Measurements from ENCODE around the gene MTCH1.
"Not testable (repeated sequence)": the region's sequence is repeated elsewhere in the genome, so short reads cannot be mapped to it uniquely, and the experiment has no call there.

The MTCH1 gene

GRCh38 chr6:36968266-36968977 is 17.6 kb downstream of the MTCH1 start:
- DNase-seq, result no peak

- DNase-seq, result no peak
Observed at GRCh38 chr6:36967757-36968156, 18.2 kb downstream of the MTCH1 start.

GRCh38 chr6:36967301-36967700 is 18.7 kb downstream of the MTCH1 start:
- DNase-seq, result no peak

- no peak for DNase-seq
Observed at GRCh38 chr6:36964908-36965307, 21.1 kb downstream of the MTCH1 start.

GRCh38 chr6:36964349-36964748 is 21.6 kb downstream of the MTCH1 start:
- DNase-seq, result no peak

GRCh38 chr6:36963451-36964290 is 22.3 kb downstream of the MTCH1 start:
- peak; percentile 48 for DNase-seq

- DNase-seq, result peak; percentile 78
Observed at GRCh38 chr6:36962874-36963273, 23.1 kb downstream of the MTCH1 start.

GRCh38 chr6:36961441-36962435 is 24.3 kb downstream of the MTCH1 start:
- DNase-seq, result no peak

- DNase-seq, result no peak
Observed at GRCh38 chr6:36959555-36960250, 26.3 kb downstream of the MTCH1 start.

GRCh38 chr6:36958775-36959554 is 27.0 kb downstream of the MTCH1 start:
- no peak for DNase-seq

GRCh38 chr6:36957773-36958271 is 28.2 kb downstream of the MTCH1 start:
- no peak for DNase-seq

GRCh38 chr6:36956446-36956820 is 29.6 kb downstream of the MTCH1 start:
- DNase-seq, result no peak

- DNase-seq, result no peak
Observed at GRCh38 chr6:36955671-36956445, 30.1 kb downstream of the MTCH1 start.

GRCh38 chr6:36955136-36955535 is 30.9 kb downstream of the MTCH1 start:
- no peak for DNase-seq

GRCh38 chr6:36954262-36954931 is 31.6 kb downstream of the MTCH1 start, which contains the start of gene PI16:
TSS of gene PI16 (plus strand) at chr6:36954738. CDS start at chr6:36954761, 23 bp downstream.
- DNase-seq, result no peak

GRCh38 chr6:36953931-36954261 is 32.1 kb downstream of the MTCH1 start:
- DNase-seq, result no peak

GRCh38 chr6:36949636-36950035 is 36.4 kb downstream of the MTCH1 start:
- DNase-seq, result no peak

GRCh38 chr6:36949076-36949475 is 36.9 kb downstream of the MTCH1 start:
- not testable (repeated sequence) for DNase-seq

GRCh38 chr6:36947570-36948351 is 38.2 kb downstream of the MTCH1 start:
- peak; percentile 38 for DNase-seq

All from activated T-cell treated with anti-CD3 and anti-CD28 coated beads, Interleukin-2, amount 50 U/mL, for 1 hour (primary cell).